Astrocyte of the spinal cord (primary cell): Measurements from ENCODE around the gene GRIN1.
"Not testable (repeated sequence)": the region's sequence is repeated elsewhere in the genome, so short reads cannot be mapped to it uniquely, and the experiment has no call there.

ENCODE experiments used
- DNase-seq: peaks from one replicate; pipeline ENCODE4 v3.0.0; 2011; ENCODE audit warnings: low read depth, low spot score
- H3K4me3 ChIP-seq: 2 replicates; pipeline ENCODE4 v1.5.1; 2011; ENCODE audit warnings: low read depth, mild to moderate bottlenecking, low read length, moderate library complexity
- in situ Hi-C: cut with HindIII; loops from 2 replicates; pipeline ENCODE4 v1.10.0; 2017; ENCODE audit warnings: low sequenced_read_pairs
- TF ChIP-seq, protein P1 (sequence below): IDR thresholded peaks from 2 replicates; pipeline ENCODE4 v1.5.1; 2012; ENCODE audit warnings: low read depth, mild to moderate bottlenecking, low read length, inconsistent platforms

Gene GRIN1

GRCh38 chr9:137115394-137116026 lies 23.4 kb upstream of the GRIN1 start:
- no peak for DNase-seq
- TF ChIP-seq, protein P1, sequence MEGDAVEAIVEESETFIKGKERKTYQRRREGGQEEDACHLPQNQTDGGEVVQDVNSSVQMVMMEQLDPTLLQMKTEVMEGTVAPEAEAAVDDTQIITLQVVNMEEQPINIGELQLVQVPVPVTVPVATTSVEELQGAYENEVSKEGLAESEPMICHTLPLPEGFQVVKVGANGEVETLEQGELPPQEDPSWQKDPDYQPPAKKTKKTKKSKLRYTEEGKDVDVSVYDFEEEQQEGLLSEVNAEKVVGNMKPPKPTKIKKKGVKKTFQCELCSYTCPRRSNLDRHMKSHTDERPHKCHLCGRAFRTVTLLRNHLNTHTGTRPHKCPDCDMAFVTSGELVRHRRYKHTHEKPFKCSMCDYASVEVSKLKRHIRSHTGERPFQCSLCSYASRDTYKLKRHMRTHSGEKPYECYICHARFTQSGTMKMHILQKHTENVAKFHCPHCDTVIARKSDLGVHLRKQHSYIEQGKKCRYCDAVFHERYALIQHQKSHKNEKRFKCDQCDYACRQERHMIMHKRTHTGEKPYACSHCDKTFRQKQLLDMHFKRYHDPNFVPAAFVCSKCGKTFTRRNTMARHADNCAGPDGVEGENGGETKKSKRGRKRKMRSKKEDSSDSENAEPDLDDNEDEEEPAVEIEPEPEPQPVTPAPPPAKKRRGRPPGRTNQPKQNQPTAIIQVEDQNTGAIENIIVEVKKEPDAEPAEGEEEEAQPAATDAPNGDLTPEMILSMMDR, result no peak
- in situ Hi-C loops, result no loop called here
- H3K4me3 ChIP-seq, result no peak overlapping the region

DNA sequence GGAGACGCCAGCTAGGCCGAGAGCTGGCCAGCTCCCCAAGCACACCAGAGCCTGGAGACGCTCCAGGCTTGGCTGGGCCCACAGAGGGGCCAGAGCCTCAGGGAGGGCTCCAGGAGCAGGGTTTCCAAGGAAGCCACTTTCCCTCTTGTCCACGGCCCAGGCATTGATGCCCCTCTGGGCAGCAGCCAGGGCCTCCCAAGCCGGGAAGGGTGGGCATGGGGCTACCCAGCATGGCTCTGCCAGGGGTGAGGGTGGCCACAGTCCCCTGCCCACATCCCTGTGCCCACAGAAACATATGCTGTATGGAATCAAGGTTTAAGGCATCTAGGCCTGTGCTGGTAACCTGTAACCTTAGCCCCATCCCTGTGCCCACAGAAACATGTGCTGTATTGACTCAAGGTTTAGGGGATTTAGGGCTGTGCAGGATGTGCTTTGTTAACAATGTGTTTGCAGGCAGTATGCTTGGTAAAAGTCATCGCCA lies 22.9 kb upstream of the GRIN1 start:
- in situ Hi-C loops, result no loop called here
- no peak overlapping the region for H3K4me3 ChIP-seq
- TF ChIP-seq, protein P1, result no peak
- no peak for DNase-seq

DNA sequence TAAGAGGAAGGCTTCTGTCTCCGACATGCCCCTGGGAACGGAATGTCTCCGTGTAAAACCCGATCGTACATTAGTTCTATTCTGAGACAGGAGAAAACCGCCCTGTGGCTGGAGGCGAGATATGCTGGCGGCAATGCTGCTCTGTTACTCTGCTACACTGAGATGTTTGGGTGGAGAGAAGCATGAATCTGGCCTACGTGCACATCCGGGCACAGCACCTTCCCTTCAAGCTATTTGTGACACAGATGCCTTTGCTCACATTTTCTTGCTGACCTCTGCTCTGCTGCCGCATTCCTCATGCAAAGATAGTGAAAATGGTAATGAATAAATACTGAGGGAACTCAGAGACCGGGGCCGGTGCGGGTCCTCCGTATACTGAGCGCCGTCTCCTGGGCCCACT lies 22.2 kb upstream of the GRIN1 start:
- TF ChIP-seq, protein P1, result no peak
- no peak for DNase-seq
- no peak overlapping the region for H3K4me3 ChIP-seq
- in situ Hi-C loops, result no loop called here

DNA sequence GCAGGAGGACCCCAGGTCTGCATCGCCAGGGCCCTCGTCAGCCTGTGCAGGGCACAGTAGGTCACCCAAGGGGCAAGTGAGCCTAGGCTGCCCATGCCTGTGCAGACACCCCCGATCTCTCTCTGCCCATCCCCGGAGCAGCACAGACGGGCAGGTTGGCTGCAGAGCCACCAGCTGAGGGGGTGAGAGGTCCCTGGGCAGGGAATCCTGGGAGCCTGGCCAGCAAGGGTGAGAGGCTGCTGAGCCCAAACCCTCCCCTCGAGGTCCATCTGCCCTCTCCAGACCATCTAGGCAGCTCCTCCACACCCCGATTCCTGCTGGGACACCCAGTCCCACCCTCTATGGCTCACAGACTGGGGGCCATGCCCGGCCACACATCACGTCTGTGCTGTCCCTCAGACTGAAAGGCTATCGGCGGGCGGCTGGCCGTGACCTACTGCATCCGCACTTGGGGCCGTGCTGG lies 21.7 kb upstream of the GRIN1 start:
- in situ Hi-C loops, result no loop called here
- TF ChIP-seq, protein P1, result no peak
- no peak for DNase-seq
- no peak overlapping the region for H3K4me3 ChIP-seq

- H3K4me3 ChIP-seq, DNase-seq, in situ Hi-C loops: not testable (repeated sequence)
Observed at GRCh38 chr9:137118092-137118603, 20.8 kb upstream of the GRIN1 start.

DNA sequence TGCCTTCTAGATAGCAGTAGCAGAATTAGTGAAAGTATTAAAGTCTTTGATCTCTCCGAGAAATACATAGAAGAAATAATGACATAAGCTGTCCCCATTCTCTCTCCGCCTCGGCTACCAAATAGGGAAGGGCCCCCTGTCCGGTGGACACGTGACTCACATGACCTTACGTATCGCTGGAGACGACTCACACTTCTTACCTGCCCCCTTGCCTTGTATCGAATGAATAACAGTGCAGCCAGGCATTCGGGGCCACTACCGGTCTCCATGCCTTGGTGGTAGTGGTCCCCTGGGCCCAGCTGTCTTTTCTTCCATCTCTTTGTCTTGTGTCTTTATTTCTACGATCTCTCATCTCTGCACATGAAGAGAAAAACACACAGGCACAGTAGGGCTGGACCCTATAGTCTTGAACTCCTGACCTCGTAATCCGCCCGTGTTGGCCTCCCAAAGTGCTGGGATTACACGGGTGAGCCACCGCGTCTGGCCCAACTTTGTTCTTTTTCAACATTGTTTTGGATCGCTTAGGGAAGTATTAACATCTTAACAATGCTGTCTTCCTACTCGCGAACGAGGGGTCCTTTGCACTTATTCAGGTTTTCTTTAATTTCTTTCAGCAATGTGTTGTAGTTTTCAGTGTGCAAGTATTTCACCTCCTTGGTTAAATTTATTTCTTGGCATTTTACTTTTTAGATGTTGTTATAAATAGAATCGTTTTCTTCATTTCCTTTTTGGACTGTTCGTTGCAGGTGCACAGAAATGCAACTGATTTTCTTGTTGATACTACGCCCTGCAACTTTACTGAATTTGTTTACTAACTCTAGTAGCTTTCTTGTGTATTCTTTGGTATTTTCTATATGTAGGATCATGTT lies 16.8 kb upstream of the GRIN1 start:
- in situ Hi-C loops, DNase-seq, H3K4me3 ChIP-seq: not testable (repeated sequence)

DNA sequence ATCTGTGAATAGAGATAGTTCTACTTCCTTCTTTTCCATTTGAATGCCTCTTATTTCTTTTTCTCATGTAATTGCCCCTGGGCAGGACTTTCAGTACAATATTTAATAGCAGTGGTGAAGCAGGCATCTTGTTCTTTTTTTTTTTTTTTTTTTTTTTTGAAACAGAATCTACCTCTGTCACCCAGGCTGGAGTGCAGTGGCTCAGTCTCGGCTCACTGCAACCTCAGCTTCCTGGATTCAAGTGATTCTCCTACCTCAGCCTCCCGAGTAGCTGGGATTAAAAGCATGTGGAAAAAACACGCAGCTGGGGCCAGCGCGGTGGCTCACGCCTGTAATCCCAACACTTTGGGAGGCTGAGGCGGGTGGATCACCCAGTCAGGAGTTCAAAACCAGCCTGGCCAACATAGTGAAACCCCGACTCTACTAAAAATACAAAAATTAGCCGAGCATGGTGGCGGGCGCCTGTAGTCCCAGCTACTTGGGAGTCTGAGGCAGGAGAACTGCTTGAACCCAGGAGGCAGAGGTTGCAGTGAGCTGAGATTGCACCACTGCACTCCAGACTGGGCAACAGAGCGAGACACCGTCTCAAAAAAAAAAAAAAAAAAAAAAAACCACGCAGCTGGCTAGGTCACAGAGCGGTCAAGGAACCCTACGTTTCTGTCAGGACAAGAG lies 16.0 kb upstream of the GRIN1 start:
- in situ Hi-C loops, H3K4me3 ChIP-seq, DNase-seq: not testable (repeated sequence)
